Neuronal stem cell (in vitro differentiated cells): Measurements from ENCODE around the gene TRANK1.
"Not testable (repeated sequence)": the region's sequence is repeated elsewhere in the genome, so short reads cannot be mapped to it uniquely, and the experiment has no call there.

Source experiments
- DNase-seq: peaks from one replicate; pipeline ENCODE4 v3.0.0-alpha.2; 2013; ENCODE audit warnings: low spot score
- H2AFZ ChIP-seq: one replicate; pipeline ENCODE4 v1.6.1; 2013; ENCODE audit warnings: mild to moderate bottlenecking, low read length, inconsistent platforms
- H2AK5ac ChIP-seq: 2 replicates; pipeline ENCODE4 v1.6.1; 2013; ENCODE audit warnings: low read depth, mild to moderate bottlenecking, inconsistent platforms, low read length, moderate library complexity, mixed read lengths
- H2BK120ac ChIP-seq: 2 replicates; pipeline ENCODE4 v1.6.1; 2013; ENCODE audit warnings: low read depth, mild to moderate bottlenecking, inconsistent platforms, low read length, moderate library complexity, mixed read lengths
- H2BK12ac ChIP-seq: one replicate; pipeline ENCODE4 v1.6.1; 2013; ENCODE audit warnings: low read length, inconsistent platforms
- H2BK15ac ChIP-seq: 2 replicates; pipeline ENCODE4 v1.6.1; 2013; ENCODE audit warnings: mild to moderate bottlenecking, low read length, inconsistent platforms, mixed read lengths
- H2BK5ac ChIP-seq: one replicate; pipeline ENCODE4 v1.6.1; 2013; ENCODE audit warnings: inconsistent platforms, mild to moderate bottlenecking, low read length, moderate library complexity
- H3K14ac ChIP-seq: one replicate; pipeline ENCODE4 v1.6.1; 2013; ENCODE audit warnings: low read length, inconsistent platforms
- H3K18ac ChIP-seq: 2 replicates; pipeline ENCODE4 v1.6.1; 2013; ENCODE audit warnings: low read length, inconsistent platforms
- H3K23ac ChIP-seq: 2 replicates; pipeline ENCODE4 v1.6.1; 2013; ENCODE audit warnings: low read depth, mild to moderate bottlenecking, mixed read lengths, low read length, inconsistent platforms; ENCODE audit not compliant: poor library complexity
- H3K27ac ChIP-seq: replicated peaks from 3 replicates; pipeline ENCODE4 v1.5.1; 2013; ENCODE audit warnings: low read length, inconsistent platforms
- H3K27me3 ChIP-seq, 3 experiments: 2 replicates each; pipeline ENCODE4 v1.6.1; 2013; ENCODE audit warnings: low read length in 3 of 3, mild to moderate bottlenecking in 2 of 3, inconsistent platforms in 1 of 3, low read depth in 1 of 3, mixed read lengths in 1 of 3, moderate library complexity in 1 of 3; ENCODE audit not compliant: control insufficient read depth in 3 of 3, insufficient read depth in 3 of 3
- H3K36me3 ChIP-seq, 2 donors: replicated peaks in 1 of 2; 2 replicates each; pipeline ENCODE4 v1.6.1; 2013; ENCODE audit warnings: low read length in 2 of 2; ENCODE audit not compliant: control insufficient read depth in 2 of 2, insufficient read depth in 2 of 2
- H3K4ac ChIP-seq: 2 replicates; pipeline ENCODE4 v1.6.1; 2013; ENCODE audit warnings: inconsistent platforms, mild to moderate bottlenecking, low read length, moderate library complexity
- H3K4me1 ChIP-seq, 2 donors: 1 replicate in 1 of 2; 2 replicates in 1 of 2; pipeline ENCODE4 v1.6.1; 2013; ENCODE audit warnings: low read length in 2 of 2, low read depth in 1 of 2; ENCODE audit not compliant: control insufficient read depth in 2 of 2, insufficient read depth in 1 of 2
- H3K4me2 ChIP-seq: one replicate; pipeline ENCODE4 v1.6.1; 2013; ENCODE audit warnings: mild to moderate bottlenecking, low read length, inconsistent platforms; ENCODE audit not compliant: insufficient read depth, poor library complexity, severe bottlenecking
- H3K4me3 ChIP-seq, 2 donors: 2 replicates each; pipeline ENCODE4 v1.5.1; 2013; ENCODE audit warnings: low read length in 2 of 2, mild to moderate bottlenecking in 2 of 2, inconsistent platforms in 1 of 2, moderate library complexity in 1 of 2
- H3K79me1 ChIP-seq: one replicate; pipeline ENCODE4 v1.6.1; 2013; ENCODE audit warnings: low read depth, mild to moderate bottlenecking, inconsistent platforms, low read length, moderate library complexity
- H3K9ac ChIP-seq: one replicate; pipeline ENCODE4 v1.6.1; 2013; ENCODE audit warnings: mild to moderate bottlenecking, low read depth, low read length, inconsistent platforms; ENCODE audit not compliant: poor library complexity
- H3K9me3 ChIP-seq, 2 donors: replicated peaks in 1 of 2; 2 replicates each; pipeline versions ENCODE3 to v1.6.1; 2013; ENCODE audit warnings: low read length in 2 of 2, mild to moderate bottlenecking in 2 of 2, inconsistent platforms in 1 of 2, low read depth in 1 of 2, mixed read lengths in 1 of 2, moderate library complexity in 1 of 2; ENCODE audit not compliant: control insufficient read depth in 2 of 2, insufficient read depth in 1 of 2
- H4K8ac ChIP-seq: one replicate; pipeline ENCODE4 v1.6.1; 2013; ENCODE audit warnings: low read depth, mild to moderate bottlenecking, inconsistent platforms, low read length, moderate library complexity
- H4K91ac ChIP-seq: one replicate; pipeline ENCODE4 v1.6.1; 2013; ENCODE audit warnings: low read length, low read depth, mild to moderate bottlenecking, inconsistent platforms; ENCODE audit not compliant: poor library complexity
- WGBS, 2 donors: extraction: QIAGEN DNeasy Blood & Tissue Kit; methylation state at CpG; one replicate each; pipeline ENCODE4 v1.1.7; 2013; ENCODE audit warnings: missing lambda C conversion rate in 2 of 2, mixed read lengths in 1 of 2; ENCODE audit not compliant: insufficient read length in 2 of 2, insufficient replicate concordance in 1 of 2; ENCODE audit errors: extremely low coverage in 2 of 2; 5-methylcytosine and 5-hydroxymethylcytosine counted together

Gene TRANK1

GRCh38 chr3:36906504-36907149 lies 38.2 kb downstream of the TRANK1 start:
- no peak overlapping the region for H2BK120ac ChIP-seq
- no peak overlapping the region for H3K9ac ChIP-seq
- H2BK12ac ChIP-seq: no peak overlapping the region
- peaks cover 0 to 1% of the 10 kb centered on the region in 2 donors for H3K4me1 ChIP-seq
- H4K8ac ChIP-seq: no peak overlapping the region
- no peak overlapping the region for H3K18ac ChIP-seq
- H3K4ac ChIP-seq: no peak overlapping the region
- H3K4me2 ChIP-seq: no peak overlapping the region
- no peaks in the 10 kb centered on the region for H3K36me3 ChIP-seq
- WGBS, 2 donors: no CpG with 5 or more reads among the region's 2 CpGs
- H3K23ac ChIP-seq: no peak overlapping the region
- H3K27me3 ChIP-seq: no peaks in the 10 kb centered on the region
- no peak overlapping the region for H2AFZ ChIP-seq
- H2BK5ac ChIP-seq: no peak overlapping the region
- H4K91ac ChIP-seq: no peak overlapping the region
- no peak overlapping the region for H2AK5ac ChIP-seq
- no peaks in the 10 kb centered on the region for H3K79me1 ChIP-seq
- no peak overlapping the region for H3K27ac ChIP-seq
- H3K4me3 ChIP-seq: no peak overlapping the region
- no peak for DNase-seq
- H3K9me3 ChIP-seq: no peaks in the 10 kb centered on the region
- H2BK15ac ChIP-seq: no peak overlapping the region
- no peak overlapping the region for H3K14ac ChIP-seq

- H4K91ac ChIP-seq: no peak overlapping the region
- H3K9ac ChIP-seq: no peak overlapping the region
- WGBS, 2 donors: no CpG with 5 or more reads among the region's 3 CpGs
- H3K9me3 ChIP-seq: no peaks in the 10 kb centered on the region
- H3K27ac ChIP-seq: no peak overlapping the region
- H3K4me1 ChIP-seq: peaks cover 0 to 1% of the 10 kb centered on the region in 2 donors
- H2AFZ ChIP-seq: no peak overlapping the region
- H3K27me3 ChIP-seq: no peaks in the 10 kb centered on the region
- DNase-seq: no peak
- no peaks in the 10 kb centered on the region for H3K79me1 ChIP-seq
- H3K4me2 ChIP-seq: no peak overlapping the region
- no peak overlapping the region for H3K4me3 ChIP-seq
- H2BK5ac ChIP-seq: no peak overlapping the region
- no peak overlapping the region for H3K23ac ChIP-seq
- H2BK120ac ChIP-seq: no peak overlapping the region
- H3K18ac ChIP-seq: no peak overlapping the region
- no peak overlapping the region for H3K14ac ChIP-seq
- no peak overlapping the region for H2BK15ac ChIP-seq
- H3K4ac ChIP-seq: no peak overlapping the region
- no peak overlapping the region for H2BK12ac ChIP-seq
- no peaks in the 10 kb centered on the region for H3K36me3 ChIP-seq
- no peak overlapping the region for H4K8ac ChIP-seq
- no peak overlapping the region for H2AK5ac ChIP-seq
These were observed 39.3 kb downstream of the TRANK1 start for GRCh38 chr3:36905545-36905944.

- Histone ChIP-seq H2AK5ac (no peak overlapping the region), H3K36me3 (no peaks in the 10 kb centered on the region), H2BK15ac (no peak overlapping the region), H3K4ac (no peak overlapping the region), H4K91ac (no peak overlapping the region), H2BK12ac (no peak overlapping the region), H3K79me1 (no peaks in the 10 kb centered on the region), H4K8ac (no peak overlapping the region), H3K27ac (no peak overlapping the region), H3K14ac (no peak overlapping the region), H3K4me1 (peaks cover 0 to 1% of the 10 kb centered on the region in 2 donors), H3K9ac (no peak overlapping the region), H2BK120ac (no peak overlapping the region), H2BK5ac (no peak overlapping the region), H3K18ac (no peak overlapping the region), H3K4me3 (no peak overlapping the region), H3K23ac (no peak overlapping the region), H2AFZ (no peak overlapping the region), H3K9me3 (no peaks in the 10 kb centered on the region), H3K4me2 (no peak overlapping the region), H3K27me3 (no peaks in the 10 kb centered on the region)
- no CpG with 5 or more reads among the region's 3 CpGs for WGBS, 2 donors
- DNase-seq: no peak
These were observed 40.2 kb downstream of the TRANK1 start for GRCh38 chr3:36904641-36905040.

- H2BK120ac ChIP-seq, H3K27me3 ChIP-seq, H3K18ac ChIP-seq, H2BK15ac ChIP-seq, DNase-seq, H2BK12ac ChIP-seq, H3K27ac ChIP-seq, H3K23ac ChIP-seq, H3K9me3 ChIP-seq, H4K8ac ChIP-seq, H3K4ac ChIP-seq, H4K91ac ChIP-seq, H3K4me1 ChIP-seq, H3K9ac ChIP-seq, H3K36me3 ChIP-seq, H2AFZ ChIP-seq, H3K4me3 ChIP-seq, H2AK5ac ChIP-seq, H3K4me2 ChIP-seq, H2BK5ac ChIP-seq, H3K14ac ChIP-seq, H3K79me1 ChIP-seq: not testable (repeated sequence)
- WGBS, 2 donors: no CpG with 5 or more reads among the region's 13 CpGs
These were observed 40.8 kb downstream of the TRANK1 start for GRCh38 chr3:36904065-36904464.
